ENCODE results near the gene MAST4. TPM values are rescaled to one million over a fixed set of nuclear protein-coding genes. Genes with fewer than 3 reads are reported as not detected.
A peak's percentile ranks its signal among the peaks of the same experiment; 100 is the strongest.

The MAST4 gene
- total RNA-seq, 4 donors from 2014 or later = 55.3 to 148 (median 110) TPM

GRCh38 chr5:66956439-66956838 is 360.2 kb downstream of the MAST4 start:
- Histone ChIP-seq H3K36me3 (no peaks in the 10 kb centered on the region), H3K4me1 (peaks cover 0 to 35% (median 0%) of the 10 kb centered on the region in 3 donors), H3K4me3 (no peak overlapping the region), H3K27me3 (no peaks in the 10 kb centered on the region), H3K27ac (no peak overlapping the region), H3K9me3 (no peaks in the 10 kb centered on the region)
- no peak for DNase-seq
- intact Hi-C loops (cut with DNase I) = no loop called here
- 92 to 98% methylated on average over 4 of the region's 4 CpGs for WGBS, 2 donors
- TF ChIP-seq POLR2A (IDR thresholded peaks at IDR 0.05) = no peak
- no peak for TF ChIP-seq CTCF (IDR thresholded peaks at IDR 0.05)

GRCh38 chr5:66958201-66958979 is 362.2 kb downstream of the MAST4 start:
- Histone ChIP-seq H3K4me3 (peak overlapping the region; percentile 16 to 60 (median 36)), H3K36me3 (no peaks in the 10 kb centered on the region), H3K9me3 (no peaks in the 10 kb centered on the region), H3K27ac (peak overlapping the region; percentile 6 to 64 (median 58)), H3K27me3 (no peaks in the 10 kb centered on the region), H3K4me1 (peaks cover 0 to 35% (median 0%) of the 10 kb centered on the region in 3 donors)
- TF ChIP-seq POLR2A (IDR thresholded peaks at IDR 0.05) (no peak), CTCF (IDR thresholded peaks at IDR 0.05) (no peak)
- DNase-seq = no peak
- WGBS, 2 donors = 29 to 32% methylated on average over 10 of the region's 10 CpGs
- intact Hi-C loops (cut with DNase I) = no loop called here

DNA sequence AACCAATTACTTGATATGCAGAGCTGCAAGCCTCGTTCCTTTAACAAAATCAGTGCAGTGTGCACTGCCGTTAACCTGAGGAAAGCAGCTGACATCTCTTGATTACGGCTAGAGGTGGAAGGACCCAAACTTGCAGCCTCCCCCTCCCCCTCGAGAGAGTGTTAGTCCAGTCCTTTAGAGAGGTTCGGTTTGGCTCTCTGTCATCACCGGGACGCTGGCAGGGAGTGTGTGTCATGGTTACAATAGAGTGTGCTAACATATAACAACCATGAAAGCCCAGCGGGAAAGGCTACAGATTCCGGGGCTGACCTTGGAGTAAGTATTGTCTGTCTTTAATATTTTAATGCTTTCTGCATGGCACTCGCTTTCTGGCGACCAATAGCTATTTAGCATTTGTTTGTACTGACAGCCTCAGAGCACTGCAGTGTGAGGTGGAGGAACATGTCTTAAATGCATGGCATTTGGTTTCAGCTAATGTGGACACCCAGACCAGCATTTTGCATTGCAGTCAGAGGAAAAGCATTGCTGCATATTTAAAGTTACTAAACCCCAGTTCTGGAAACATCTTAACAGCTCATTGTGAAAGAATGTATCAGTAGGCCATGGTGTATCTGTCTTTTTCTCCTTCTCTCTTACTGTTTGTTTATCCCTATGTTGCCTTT is 362.9 kb downstream of the MAST4 start:
- H3K36me3 ChIP-seq = no peaks in the 10 kb centered on the region
- peak overlapping the region; percentile 6 to 64 (median 59) for H3K27ac ChIP-seq
- H3K4me3 ChIP-seq = peak overlapping the region; percentile 16 to 60 (median 36)
- intact Hi-C loops (cut with DNase I) = no loop called here
- peak; percentile 1 for DNase-seq
- WGBS, 2 donors = 28 to 47% methylated on average over 10 to 11 of the region's 11 CpGs
- H3K27me3 ChIP-seq = no peaks in the 10 kb centered on the region
- no peaks in the 10 kb centered on the region for H3K9me3 ChIP-seq
- TF ChIP-seq POLR2A (IDR thresholded peaks at IDR 0.05) = no peak
- no peak for TF ChIP-seq CTCF (IDR thresholded peaks at IDR 0.05)
- peaks cover 0 to 35% (median 0%) of the 10 kb centered on the region in 3 donors for H3K4me1 ChIP-seq

DNA sequence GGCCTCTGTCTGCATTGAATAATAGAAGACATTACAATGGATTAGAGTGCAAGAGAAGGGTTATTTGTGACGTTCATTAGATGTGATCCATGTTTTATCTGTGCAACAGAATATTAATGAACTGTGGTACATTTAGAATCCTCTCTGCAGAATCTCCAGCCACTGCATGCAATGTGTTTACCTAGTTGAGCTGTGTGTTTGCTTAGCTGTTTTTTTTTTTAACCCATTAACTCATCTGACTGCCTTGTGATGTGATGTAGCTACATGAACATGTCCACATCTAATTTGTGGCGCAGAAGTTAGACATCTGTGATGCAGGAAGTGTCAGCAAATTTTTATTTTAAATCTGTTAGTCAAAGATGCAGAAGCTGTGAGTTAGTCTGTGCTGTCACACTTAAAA is 363.5 kb downstream of the MAST4 start:
- Histone ChIP-seq H3K27me3 (no peaks in the 10 kb centered on the region), H3K27ac (peak overlapping the region in 2 of 4 donors; percentile 54 to 64), H3K9me3 (no peaks in the 10 kb centered on the region), H3K4me1 (peaks cover 0 to 35% (median 0%) of the 10 kb centered on the region in 3 donors), H3K4me3 (peak overlapping the region in 2 of 4 donors; percentile 37 to 60), H3K36me3 (no peaks in the 10 kb centered on the region)
- DNase-seq = no peak
- 42 to 43% methylated on average over 2 of the region's 2 CpGs for WGBS, 2 donors
- no peak for TF ChIP-seq CTCF (IDR thresholded peaks at IDR 0.05)
- no peak for TF ChIP-seq POLR2A (IDR thresholded peaks at IDR 0.05)
- intact Hi-C loops (cut with DNase I) = no loop called here

All from esophagus squamous epithelium (tissue), 5 donors.